ENCODE results near the gene GAB1.

GAB1 gene

GRCh38 chr4:143389579-143390195 is 53.0 kb downstream of the GAB1 start:
- no peak for DNase-seq (ENCODE audit: low spot score)

GRCh38 chr4:143390764-143391163 is 54.1 kb downstream of the GAB1 start:
- no peak for DNase-seq (ENCODE audit: low spot score)

- no peak for DNase-seq (ENCODE audit: low spot score)
These were observed 54.6 kb downstream of the GAB1 start for GRCh38 chr4:143391261-143391660.

GRCh38 chr4:143391895-143392294 is 55.2 kb downstream of the GAB1 start:
- no peak for DNase-seq (ENCODE audit: low spot score)

- no peak for DNase-seq (ENCODE audit: low spot score)
These were observed 56.5 kb downstream of the GAB1 start for GRCh38 chr4:143393195-143393594.

GRCh38 chr4:143394739-143395453 is 58.2 kb downstream of the GAB1 start:
- DNase-seq (ENCODE audit: low spot score): no peak

DNA sequence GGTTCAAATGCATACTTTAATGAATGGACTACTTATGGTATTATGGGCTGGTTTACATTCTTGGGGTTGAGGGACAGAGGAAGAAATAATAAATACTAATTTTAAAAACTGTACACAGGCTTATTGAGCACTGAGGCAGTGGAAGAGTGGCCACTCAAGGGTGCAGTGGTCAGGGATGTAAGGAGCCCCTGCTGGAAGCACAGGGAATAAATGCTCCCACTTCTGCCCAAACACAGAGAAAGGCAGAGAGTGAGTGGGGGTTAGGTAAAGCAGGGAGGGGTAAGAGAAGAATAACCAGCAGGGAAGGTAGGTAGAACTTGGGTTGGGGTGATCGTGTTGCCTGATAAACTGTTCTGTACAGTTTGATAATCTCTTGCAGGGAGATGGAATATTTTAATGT is 60.0 kb downstream of the GAB1 start:
- no peak for DNase-seq (ENCODE audit: low spot score)

DNA sequence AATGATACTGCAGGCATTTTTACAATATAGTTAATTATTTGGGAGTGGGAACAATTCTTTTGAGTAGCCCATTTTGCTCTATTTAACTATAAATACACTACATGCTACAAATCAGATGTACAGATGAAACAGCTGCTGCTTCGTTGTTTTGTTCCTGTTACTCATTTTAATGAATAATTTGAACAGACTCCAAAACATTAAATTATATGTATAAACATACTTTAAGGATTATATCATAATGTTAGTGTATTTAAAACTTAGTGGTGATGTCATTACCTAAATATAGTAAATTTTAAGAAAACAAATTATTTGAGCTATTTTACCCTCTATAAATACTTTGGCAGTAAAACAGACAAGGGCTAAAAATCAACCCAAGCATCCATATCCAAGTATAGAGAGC is 60.7 kb downstream of the GAB1 start:
- DNase-seq (ENCODE audit: low spot score): no peak

DNA sequence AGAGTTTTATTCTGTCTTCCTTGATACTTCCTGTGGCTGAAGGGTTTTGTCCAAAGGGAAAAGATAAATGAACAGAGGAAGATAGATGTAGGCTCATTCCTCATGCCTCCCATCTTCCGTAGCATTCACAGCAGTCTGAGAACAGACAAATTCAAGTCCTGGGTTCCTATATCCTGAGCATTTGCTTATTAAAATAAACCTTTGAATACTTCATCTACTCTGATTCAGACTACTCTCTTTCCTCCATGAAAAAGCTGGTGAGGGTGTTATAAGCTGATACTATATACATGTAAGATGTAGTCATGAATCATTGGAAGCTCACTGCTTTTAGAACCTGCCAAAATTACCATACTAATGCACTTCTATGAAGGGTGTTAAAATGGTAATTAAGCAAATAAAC is 61.2 kb downstream of the GAB1 start:
- DNase-seq (ENCODE audit: low spot score): no peak

DNA sequence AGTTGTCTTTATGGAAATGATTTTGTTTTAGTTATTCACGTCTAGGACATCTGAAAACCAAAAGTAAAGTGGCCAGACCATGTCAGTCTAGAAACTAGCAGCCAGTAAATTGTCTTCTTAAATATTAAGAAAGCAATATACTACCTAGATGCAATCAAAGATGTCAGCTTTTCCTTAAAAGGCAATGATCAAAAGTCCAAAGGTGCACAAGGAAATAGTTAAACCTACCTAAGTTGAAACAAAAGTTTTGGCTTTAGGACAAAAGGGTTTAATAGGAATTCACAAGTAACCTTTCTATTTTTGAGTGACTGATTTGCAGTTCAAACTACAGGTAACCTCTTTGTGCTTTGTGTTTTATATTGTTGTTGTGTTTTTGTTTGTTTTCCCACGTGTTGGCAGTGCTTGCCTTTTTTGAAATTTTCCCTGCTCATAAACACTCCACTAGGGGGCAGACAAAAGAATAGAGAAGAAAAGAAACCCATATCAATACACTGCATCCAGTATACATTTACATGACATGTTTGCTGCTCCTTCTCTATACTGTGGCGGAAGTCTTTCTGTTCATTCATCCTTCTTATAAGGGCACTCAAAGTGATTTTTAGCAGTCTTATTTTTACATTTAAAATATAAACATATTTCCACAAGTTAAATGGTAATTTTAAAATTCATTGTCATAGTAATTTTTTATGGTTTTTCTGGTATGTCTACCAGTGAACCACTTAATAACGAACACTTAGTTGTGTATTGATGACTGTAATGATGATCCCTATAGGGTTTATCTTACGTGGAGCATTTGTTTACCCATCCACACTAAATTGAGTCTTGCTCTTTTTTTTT is 62.7 kb downstream of the GAB1 start:
- DNase-seq (ENCODE audit: low spot score): peak; percentile 51

- DNase-seq (ENCODE audit: low spot score): no peak
These were observed 63.4 kb downstream of the GAB1 start for GRCh38 chr4:143400082-143400481.

GRCh38 chr4:143402776-143403552 is 66.3 kb downstream of the GAB1 start:
- no peak for DNase-seq (ENCODE audit: low spot score)

DNA sequence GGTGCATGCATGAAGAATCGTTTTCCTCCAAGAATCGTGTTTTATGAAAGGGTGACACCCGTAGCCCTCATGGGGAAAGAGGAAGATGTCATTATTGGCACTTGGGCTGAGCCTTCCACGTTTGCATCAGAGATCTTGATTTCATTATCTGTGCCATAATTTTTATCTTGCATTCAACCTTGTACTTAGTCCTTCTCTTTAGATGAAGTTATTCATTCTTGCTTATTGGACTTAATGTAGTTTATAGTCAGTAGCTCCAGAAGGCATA is 66.8 kb downstream of the GAB1 start:
- no peak for DNase-seq (ENCODE audit: low spot score)

- no peak for DNase-seq (ENCODE audit: low spot score)
These were observed 67.9 kb downstream of the GAB1 start for GRCh38 chr4:143404555-143404954.

DNA sequence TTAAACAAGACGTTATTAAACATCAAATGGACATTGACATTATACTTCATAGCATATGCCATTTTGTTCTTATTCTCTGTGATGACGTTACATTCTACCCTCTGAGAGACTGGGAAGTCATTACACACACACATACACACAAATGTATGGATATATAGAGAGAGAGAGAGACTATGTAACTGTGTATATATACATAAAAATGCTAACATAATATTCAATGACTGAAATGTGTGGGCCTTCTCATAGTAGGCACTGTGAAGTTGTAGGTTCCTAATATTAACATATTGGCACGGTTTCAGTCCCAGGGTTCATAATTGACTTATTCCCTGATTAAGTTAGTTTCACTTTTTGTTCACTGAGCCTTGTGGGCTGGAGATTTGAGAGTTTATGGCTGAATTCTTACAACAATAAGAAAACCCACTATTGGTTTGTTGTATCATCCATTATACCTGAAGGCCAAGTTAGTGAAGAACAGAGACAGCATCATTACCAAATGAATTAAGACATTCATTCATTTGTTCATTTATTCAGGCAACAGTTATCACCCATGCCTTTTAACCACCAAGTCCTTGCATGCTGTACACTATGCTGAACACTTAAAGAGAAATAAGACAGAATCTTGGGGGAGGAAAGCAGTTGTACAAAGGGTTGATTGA is 68.5 kb downstream of the GAB1 start:
- no peak for DNase-seq (ENCODE audit: low spot score)

DNA sequence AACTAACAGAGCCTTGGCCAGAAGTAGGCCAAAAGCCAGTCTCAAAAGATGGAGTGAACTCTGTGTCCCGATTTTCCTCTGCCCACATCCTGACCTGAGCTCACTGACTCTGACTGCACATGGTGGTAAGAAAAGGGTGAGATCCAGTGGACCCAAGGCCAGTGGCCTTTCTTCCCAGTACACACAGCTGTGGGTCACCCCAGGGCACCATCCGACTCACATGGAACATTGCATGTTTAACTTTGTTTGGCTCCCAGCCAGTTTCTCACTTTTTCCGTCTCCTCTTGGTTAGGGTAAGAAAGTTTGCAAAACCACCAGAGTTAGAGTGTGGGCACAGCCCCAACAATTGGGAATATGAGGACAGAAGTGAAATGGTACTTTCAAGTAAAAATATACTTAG is 69.8 kb downstream of the GAB1 start:
- DNase-seq (ENCODE audit: low spot score): no peak

GRCh38 chr4:143407474-143407873 is 70.8 kb downstream of the GAB1 start:
- no peak for DNase-seq (ENCODE audit: low spot score)

DNA sequence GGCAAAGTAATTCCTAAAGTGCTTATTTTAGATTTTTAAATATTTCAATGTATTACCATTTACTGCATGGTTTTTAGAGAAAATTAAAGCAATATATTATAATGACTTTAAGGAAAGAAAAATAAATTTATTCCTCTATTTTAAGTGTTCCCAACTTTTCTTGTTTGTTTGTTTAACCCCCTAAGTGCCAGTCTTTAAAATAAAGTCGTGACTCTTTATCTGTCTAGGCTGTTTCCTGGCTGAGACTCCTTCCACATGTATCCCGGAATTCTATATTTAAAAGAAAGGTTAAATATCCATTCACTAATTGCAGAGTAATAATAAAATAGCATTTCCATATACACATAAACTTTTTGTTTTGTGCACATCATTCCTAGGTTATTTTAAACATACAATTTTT is 71.2 kb downstream of the GAB1 start:
- no peak for DNase-seq (ENCODE audit: low spot score)

DNA sequence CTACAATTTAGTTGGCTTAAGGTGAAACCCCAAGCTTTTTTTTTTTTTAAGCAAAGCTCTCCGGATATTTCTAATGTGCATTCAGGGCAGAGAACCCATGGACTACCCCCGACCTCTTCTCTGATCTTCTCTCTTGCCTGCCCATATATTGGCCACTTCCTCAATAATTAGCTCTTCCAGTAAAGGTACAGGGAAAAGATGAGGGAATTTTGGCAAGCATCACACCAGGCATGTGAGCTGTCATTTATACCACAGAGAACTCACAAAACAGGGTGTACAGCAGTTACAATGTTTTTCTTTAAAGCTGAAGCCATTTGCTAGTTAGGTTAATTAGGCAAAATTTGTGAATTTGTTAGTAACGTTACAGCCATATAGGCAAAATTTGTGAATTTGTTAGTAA is 73.3 kb downstream of the GAB1 start:
- no peak for DNase-seq (ENCODE audit: low spot score)

DNA sequence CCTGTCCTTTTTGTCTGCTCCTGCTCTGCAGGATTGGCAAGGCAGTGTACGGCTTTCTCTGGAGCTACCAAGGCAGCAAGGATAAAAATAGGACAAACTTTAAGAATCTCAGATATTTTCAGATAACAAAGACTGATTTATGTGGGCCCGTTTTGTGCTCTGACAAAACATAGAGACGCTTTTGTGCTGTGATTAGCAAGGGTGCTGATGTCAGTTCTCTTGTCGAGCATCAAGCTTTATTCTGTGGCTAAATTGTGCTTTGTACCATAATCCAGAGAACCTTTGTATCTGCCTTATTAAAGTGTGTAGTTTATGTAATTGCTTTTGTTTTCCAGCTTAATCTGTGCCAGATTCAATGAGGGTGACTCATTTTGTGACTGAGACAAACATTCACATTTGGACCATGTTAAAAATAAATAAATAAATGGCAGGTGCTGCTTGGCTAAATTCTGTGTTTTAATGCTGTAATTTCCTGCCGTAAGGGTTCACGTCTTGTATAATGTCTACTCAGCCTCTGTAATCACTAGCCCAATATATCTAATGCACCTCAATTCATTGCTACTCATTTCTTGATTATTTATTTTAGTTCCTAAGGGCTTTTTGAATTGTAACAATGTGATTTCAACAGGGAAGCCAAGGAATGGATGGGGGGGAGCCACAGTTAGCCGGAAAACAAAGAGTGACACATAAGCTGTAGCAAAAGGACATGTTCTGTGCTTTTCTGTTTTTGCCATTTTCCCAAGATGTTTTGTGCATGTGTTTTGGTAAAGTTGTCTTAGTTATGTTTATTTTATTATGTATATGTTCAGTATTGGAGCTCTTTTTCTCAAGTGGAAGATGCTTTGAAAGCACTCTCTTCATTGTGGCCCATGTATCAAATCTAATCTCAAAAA is 75.1 kb downstream of the GAB1 start:
- DNase-seq (ENCODE audit: low spot score): no peak

DNA sequence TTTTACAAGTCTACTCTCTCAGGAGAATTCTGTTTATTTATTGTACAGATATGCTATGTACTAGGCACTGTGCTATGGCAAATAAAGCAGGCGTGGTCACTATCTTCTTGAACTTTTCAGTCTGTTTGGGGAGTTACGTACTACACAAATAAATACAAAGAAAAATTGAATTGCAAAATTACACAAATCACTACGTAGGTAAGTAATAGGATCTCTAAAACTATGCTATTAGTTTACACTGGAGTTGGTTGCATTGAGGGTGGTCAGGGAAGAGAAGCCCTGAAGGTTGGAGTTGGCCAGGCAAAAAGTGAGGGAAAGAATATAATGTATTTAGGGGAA is 75.7 kb downstream of the GAB1 start:
- no peak for DNase-seq (ENCODE audit: low spot score)

Measured in SW480 (cell line).